Retinal pigment epithelial cell (primary cell): ENCODE results near the gene CD99L2.

ENCODE experiments used
- DNase-seq: peaks from one replicate; pipeline ENCODE4 v3.0.0-alpha.2; 2010; ENCODE audit warnings: low read depth
- H3K4me3 ChIP-seq: 2 replicates; pipeline ENCODE4 v1.5.1; 2011; ENCODE audit warnings: mild to moderate bottlenecking, low read length, control low read depth, moderate library complexity
- TF ChIP-seq, protein P1 (sequence below): conservative IDR thresholded peaks from 2 replicates; pipeline ENCODE4 v1.5.1; 2011; ENCODE audit warnings: low read depth, low read length, control low read depth, inconsistent platforms

Gene CD99L2

DNA sequence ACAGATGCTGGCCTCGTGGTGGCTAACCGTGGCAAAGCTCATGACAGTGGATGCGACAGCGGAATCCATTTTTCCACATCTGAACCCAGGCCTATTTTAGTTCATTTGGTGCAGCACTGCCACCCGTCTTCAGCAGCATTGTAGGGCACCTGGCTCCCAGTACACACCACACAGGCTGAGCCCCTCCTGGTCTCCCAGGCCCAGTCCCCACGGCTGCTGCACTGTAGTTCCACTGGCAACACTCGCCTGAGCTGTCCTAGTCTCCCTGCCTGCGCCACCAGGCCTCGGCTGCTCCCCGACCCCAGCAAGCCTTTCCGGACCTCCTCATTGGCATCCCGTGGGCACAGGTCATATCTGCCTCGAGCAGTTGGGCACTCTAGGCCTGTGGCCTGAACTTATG lies 129.1 kb downstream of the CD99L2 start:
- H3K4me3 ChIP-seq: no peak overlapping the region
- TF ChIP-seq, protein P1, sequence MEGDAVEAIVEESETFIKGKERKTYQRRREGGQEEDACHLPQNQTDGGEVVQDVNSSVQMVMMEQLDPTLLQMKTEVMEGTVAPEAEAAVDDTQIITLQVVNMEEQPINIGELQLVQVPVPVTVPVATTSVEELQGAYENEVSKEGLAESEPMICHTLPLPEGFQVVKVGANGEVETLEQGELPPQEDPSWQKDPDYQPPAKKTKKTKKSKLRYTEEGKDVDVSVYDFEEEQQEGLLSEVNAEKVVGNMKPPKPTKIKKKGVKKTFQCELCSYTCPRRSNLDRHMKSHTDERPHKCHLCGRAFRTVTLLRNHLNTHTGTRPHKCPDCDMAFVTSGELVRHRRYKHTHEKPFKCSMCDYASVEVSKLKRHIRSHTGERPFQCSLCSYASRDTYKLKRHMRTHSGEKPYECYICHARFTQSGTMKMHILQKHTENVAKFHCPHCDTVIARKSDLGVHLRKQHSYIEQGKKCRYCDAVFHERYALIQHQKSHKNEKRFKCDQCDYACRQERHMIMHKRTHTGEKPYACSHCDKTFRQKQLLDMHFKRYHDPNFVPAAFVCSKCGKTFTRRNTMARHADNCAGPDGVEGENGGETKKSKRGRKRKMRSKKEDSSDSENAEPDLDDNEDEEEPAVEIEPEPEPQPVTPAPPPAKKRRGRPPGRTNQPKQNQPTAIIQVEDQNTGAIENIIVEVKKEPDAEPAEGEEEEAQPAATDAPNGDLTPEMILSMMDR: no peak
- no peak for DNase-seq

DNA sequence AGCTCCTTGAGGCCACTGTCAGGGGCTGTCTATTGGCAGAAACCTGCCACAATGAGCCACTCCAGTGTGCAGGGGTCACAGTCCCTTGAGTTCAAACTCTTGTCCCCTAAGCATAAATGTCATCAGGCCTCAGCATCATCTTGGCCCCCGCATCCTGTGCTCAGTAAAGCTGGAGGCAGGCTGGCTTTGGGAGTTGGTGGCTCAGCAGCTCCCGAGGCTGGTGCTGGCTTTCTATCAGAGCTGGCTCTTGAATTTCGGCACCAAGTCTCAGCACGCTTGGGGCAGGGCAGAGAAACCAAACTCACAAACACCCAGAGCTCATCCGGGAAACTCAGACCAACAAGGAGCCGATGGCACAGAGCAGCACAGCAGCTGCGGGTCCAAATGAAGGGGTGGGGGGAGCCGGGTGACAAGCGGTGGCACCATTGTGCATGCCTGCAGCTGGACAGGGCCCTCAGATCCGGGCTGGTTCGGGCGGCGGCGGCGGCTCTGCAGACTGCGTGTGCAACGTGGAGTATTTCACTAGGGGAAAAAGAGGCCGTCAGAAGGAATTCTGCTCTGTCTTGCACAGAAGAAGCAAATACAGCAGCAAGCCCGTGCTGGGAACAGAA lies 129.8 kb downstream of the CD99L2 start:
- DNase-seq: no peak
- H3K4me3 ChIP-seq: no peak overlapping the region
- TF ChIP-seq, protein P1: no peak

- DNase-seq: no peak
- H3K4me3 ChIP-seq: no peak overlapping the region
- TF ChIP-seq, protein P1: no peak
Observed at GRCh38 chrX:150768132-150768485, 130.4 kb downstream of the CD99L2 start.

DNA sequence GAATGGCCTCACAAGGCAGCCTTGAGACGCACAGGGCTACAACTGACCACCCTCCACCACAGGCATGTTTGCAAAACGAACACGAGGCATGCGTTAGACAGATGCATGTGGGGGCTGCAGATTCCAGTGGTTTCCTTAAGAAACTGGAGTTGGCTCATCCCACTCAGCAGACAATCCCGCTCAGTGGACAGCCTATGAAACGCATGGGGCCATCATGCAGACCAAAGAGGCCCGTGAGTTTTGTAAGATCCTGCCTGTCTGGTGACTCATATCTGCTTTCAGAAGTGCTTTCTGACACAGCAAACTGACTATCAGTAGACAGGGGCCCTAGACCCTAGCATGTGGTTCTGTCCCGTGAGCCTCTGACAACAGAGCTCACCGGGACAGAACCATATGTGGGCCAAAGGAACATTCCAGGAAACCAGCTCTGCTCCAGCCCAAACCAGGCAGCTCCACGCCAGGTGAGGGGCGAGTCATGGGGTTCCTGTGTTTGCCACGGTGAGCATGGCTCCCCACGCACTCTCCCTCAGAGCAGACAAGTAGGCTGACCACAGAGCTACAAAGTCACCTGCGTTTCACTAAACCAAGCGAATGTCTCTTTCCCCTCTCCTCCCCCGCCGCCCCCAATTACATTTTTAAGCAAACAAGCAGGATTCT lies 130.9 kb downstream of the CD99L2 start:
- TF ChIP-seq, protein P1: no peak
- no peak overlapping the region for H3K4me3 ChIP-seq
- peak; percentile 50 for DNase-seq

GRCh38 chrX:150767045-150767395 lies 131.4 kb downstream of the CD99L2 start:
- TF ChIP-seq, protein P1: no peak
- no peak overlapping the region for H3K4me3 ChIP-seq
- no peak for DNase-seq

GRCh38 chrX:150766351-150767044 lies 132.0 kb downstream of the CD99L2 start:
- no peak for DNase-seq
- TF ChIP-seq, protein P1: peak; percentile 20
- H3K4me3 ChIP-seq: no peak overlapping the region
